Heart left ventricle (tissue), 13 donors: ENCODE measurements around the gene RFX3.

Experiments
- POLR2A ChIP-seq, 2 donors: fragments of 450-650 bp; IDR thresholded peaks; one replicate each; pipeline ENCODE4 v1.6.1; 2017; ENCODE audit warnings: antibody characterized with exemption in 2 of 2, mild to moderate bottlenecking in 2 of 2, moderate library complexity in 2 of 2
- TF ChIP-seq, protein P1 (sequence below), 12 donors: fragments of 200-600 bp; sonication (generic) in 4 of 12; IDR thresholded peaks; one replicate each; pipeline versions ENCODE4 v1.5.0 to v1.8.0; 2018 to 2022; ENCODE audit warnings: antibody characterized with exemption in 12 of 12, mild to moderate bottlenecking in 5 of 12
- donor health status: ischemic (EF 13 %, LVEDD 7.1; RV severe dilation, severe dysfunction).
- donor health status: DM: no; HTN: yes; CAD: no.
- donor health status: DM: no; HTN: no; CAD: no.
- donor health status: ischemic (EF 25% LVEDD 6.9; RV normal size, moderate dysfunction).
- donor health status: ischemic (EF 25% LVEDD 5.7; RV mildly dilated, moderate dysfunction).
- donor health status: ischemic (EF 35%, LVEDD 5.7; RV mildly dilated, moderate dysfunction).
- donor health status: nonischemic (EF 11% LVEDD 7.7; RV severe dilation, severe dysfunction).
- donor health status: DM: yes; HTN: yes; CAD: no.
- donor health status: PGD.
- donor health status: ischemic (EF 29% LVEDD 5.4; RV normal size, mild dysfunction).
- donor health status: nonischemic (EF 23%, LVEDD 6.1; RV moderate dilation, normal function).

DNA sequence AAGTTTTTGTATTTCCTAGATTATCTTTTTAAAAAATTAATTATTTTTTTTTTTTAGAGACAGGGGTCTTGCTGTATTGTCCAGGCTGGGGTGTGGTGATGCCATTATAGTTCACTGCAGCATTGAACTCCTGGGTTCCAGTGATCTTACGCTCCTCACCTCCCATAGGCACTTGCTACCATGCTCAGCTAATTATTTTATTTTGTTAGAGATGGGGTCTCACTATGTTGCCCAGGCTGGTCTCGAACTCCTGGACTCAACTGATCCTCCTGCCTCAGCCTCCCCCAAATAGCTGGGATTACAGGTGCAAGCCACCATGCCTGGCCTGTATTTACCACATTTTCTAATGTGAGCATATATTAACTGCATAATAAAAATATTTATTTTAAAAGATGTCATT lies 274.5 kb downstream of the RFX3 start:
- TF ChIP-seq, protein P1, sequence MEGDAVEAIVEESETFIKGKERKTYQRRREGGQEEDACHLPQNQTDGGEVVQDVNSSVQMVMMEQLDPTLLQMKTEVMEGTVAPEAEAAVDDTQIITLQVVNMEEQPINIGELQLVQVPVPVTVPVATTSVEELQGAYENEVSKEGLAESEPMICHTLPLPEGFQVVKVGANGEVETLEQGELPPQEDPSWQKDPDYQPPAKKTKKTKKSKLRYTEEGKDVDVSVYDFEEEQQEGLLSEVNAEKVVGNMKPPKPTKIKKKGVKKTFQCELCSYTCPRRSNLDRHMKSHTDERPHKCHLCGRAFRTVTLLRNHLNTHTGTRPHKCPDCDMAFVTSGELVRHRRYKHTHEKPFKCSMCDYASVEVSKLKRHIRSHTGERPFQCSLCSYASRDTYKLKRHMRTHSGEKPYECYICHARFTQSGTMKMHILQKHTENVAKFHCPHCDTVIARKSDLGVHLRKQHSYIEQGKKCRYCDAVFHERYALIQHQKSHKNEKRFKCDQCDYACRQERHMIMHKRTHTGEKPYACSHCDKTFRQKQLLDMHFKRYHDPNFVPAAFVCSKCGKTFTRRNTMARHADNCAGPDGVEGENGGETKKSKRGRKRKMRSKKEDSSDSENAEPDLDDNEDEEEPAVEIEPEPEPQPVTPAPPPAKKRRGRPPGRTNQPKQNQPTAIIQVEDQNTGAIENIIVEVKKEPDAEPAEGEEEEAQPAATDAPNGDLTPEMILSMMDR (IDR thresholded peaks at IDR 0.05) = no peak
- TF ChIP-seq POLR2A (IDR thresholded peaks at IDR 0.05) = no peak
